Measurements from ENCODE around the gene CFAP65.

- TF ChIP-seq PKNOX1 (IDR thresholded peaks at IDR 0.05) (no peak), LEF1 (IDR thresholded peaks at IDR 0.05; ENCODE audit: borderline replicate concordance) (no peak), BHLHE40 (IDR thresholded peaks at IDR 0.05; ENCODE audit: borderline replicate concordance) (no peak), SUZ12 (IDR thresholded peaks at IDR 0.05) (no peak), FOXK2 (IDR thresholded peaks at IDR 0.05) (no peak), NFRKB (IDR thresholded peaks at IDR 0.05) (no peak), SP1 (IDR thresholded peaks at IDR 0.05) (no peak), ARNT (IDR thresholded peaks at IDR 0.05) (no peak), HDGF (IDR thresholded peaks at IDR 0.05; ENCODE audit: borderline replicate concordance) (no peak), L3MBTL2 (conservative IDR thresholded peaks at IDR 0.05) (no peak), ZNF384 (IDR thresholded peaks at IDR 0.05) (no peak), TARDBP (IDR thresholded peaks at IDR 0.05) (no peak)
These were observed 11.0 kb downstream of the CFAP65 start for GRCh38 chr2:219030177-219030940.
